ENCODE measurements around the gene PDCD11. TPM values are rescaled to one million over a fixed set of nuclear protein-coding genes. Genes with fewer than 3 reads are reported as not detected.

Gene PDCD11
- total RNA-seq, 1 experiment from 2014 or later = 106 TPM

DNA sequence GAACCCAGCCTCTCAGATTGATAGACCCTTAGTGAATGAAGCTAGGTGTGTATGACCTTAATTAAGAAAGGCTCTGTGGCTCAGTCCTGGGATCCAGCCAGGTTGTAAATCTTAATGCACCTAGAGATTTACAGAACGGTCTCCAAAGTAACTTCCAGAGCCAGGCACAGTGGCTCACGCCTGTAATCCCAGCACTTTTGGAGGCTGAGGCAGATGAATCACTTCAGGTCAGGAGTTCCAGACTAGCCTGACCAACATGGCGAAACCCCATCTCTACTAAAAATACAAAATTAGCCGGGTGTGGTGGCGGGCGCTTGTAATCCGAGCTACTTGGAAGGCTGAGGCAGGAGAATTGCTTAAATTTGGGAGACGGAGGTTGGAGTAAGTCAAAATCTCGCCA, 31.4 kb downstream of the PDCD11 start:
- Histone ChIP-seq H3K4me1 (ENCODE audit: control insufficient read depth in 1 of 2, insufficient read depth in 2 of 2, low read length in 2 of 2) (no peaks in the 10 kb centered on the region), H3K36me3 (ENCODE audit: control insufficient read depth in 1 of 2, insufficient read depth in 2 of 2, low read length in 2 of 2) (peaks cover 78 to 83% of the 10 kb centered on the region in 2 experiments), H3K79me2 (ENCODE audit: insufficient read depth, low read length) (peaks cover 66% of the 10 kb centered on the region), H3K4me3 (replicated peaks in 1 of 2; ENCODE audit: low read depth in 1 of 2, low read length in 2 of 2) (no peak overlapping the region), H3K9me3 (ENCODE audit: control insufficient read depth in 1 of 2, insufficient read depth in 1 of 2, low read depth in 1 of 2, low read length in 2 of 2) (no peaks in the 10 kb centered on the region), H3K27ac (ENCODE audit: low read depth, low read length) (no peak overlapping the region), H3K27me3 (ENCODE audit: insufficient read depth, low read length) (no peaks in the 10 kb centered on the region), H3K4me2 (ENCODE audit: low read length) (no peak overlapping the region), H3K9ac (ENCODE audit: low read length) (no peak overlapping the region), H4K20me1 (ENCODE audit: insufficient read depth) (no peaks in the 10 kb centered on the region), H2AFZ (ENCODE audit: low read depth, low read length, poor library complexity, severe bottlenecking) (no peak overlapping the region), H3K9me2 (ENCODE audit: insufficient read depth) (no peaks in the 10 kb centered on the region)
- ATAC-seq (no peak), DNase-seq (ENCODE audit: low read depth, low spot score) (no peak)
- TF ChIP-seq EZH2 (IDR thresholded peaks at IDR 0.05) (no peak), SRF (IDR thresholded peaks at IDR 0.05; ENCODE audit: low read depth) (no peak), POLR2AphosphoS5 (IDR thresholded peaks at IDR 0.05; ENCODE audit: low read depth, low read length) (no peak), ELF1 (IDR thresholded peaks at IDR 0.05; ENCODE audit: borderline replicate concordance, low read depth) (no peak), CEBPB (IDR thresholded peaks at IDR 0.05; ENCODE audit: low read depth) (no peak), FOSL1 (IDR thresholded peaks at IDR 0.05; ENCODE audit: low read depth) (no peak), EGR1 (IDR thresholded peaks at IDR 0.05; ENCODE audit: low read depth) (no peak), JUND (IDR thresholded peaks at IDR 0.05) (no peak), ZNF274 (IDR thresholded peaks at IDR 0.05; ENCODE audit: low read depth, low read length) (no peak), EZH2phosphoT487 (IDR thresholded peaks at IDR 0.05; ENCODE audit: borderline replicate concordance) (no peak), POLR2A (IDR thresholded peaks at IDR 0.05; ENCODE audit: borderline replicate concordance, extremely low read depth, insufficient read depth, insufficient read length) (no peak), CBX3 (IDR thresholded peaks at IDR 0.05; ENCODE audit: low read depth) (no peak), RAD21 (IDR thresholded peaks at IDR 0.05; ENCODE audit: low read depth) (no peak), SP1 (IDR thresholded peaks at IDR 0.05; ENCODE audit: low read depth) (no peak), SIN3A (IDR thresholded peaks at IDR 0.05; ENCODE audit: low read depth) (no peak), ZFX (IDR thresholded peaks at IDR 0.05) (no peak)
- TF ChIP-seq, protein P1, sequence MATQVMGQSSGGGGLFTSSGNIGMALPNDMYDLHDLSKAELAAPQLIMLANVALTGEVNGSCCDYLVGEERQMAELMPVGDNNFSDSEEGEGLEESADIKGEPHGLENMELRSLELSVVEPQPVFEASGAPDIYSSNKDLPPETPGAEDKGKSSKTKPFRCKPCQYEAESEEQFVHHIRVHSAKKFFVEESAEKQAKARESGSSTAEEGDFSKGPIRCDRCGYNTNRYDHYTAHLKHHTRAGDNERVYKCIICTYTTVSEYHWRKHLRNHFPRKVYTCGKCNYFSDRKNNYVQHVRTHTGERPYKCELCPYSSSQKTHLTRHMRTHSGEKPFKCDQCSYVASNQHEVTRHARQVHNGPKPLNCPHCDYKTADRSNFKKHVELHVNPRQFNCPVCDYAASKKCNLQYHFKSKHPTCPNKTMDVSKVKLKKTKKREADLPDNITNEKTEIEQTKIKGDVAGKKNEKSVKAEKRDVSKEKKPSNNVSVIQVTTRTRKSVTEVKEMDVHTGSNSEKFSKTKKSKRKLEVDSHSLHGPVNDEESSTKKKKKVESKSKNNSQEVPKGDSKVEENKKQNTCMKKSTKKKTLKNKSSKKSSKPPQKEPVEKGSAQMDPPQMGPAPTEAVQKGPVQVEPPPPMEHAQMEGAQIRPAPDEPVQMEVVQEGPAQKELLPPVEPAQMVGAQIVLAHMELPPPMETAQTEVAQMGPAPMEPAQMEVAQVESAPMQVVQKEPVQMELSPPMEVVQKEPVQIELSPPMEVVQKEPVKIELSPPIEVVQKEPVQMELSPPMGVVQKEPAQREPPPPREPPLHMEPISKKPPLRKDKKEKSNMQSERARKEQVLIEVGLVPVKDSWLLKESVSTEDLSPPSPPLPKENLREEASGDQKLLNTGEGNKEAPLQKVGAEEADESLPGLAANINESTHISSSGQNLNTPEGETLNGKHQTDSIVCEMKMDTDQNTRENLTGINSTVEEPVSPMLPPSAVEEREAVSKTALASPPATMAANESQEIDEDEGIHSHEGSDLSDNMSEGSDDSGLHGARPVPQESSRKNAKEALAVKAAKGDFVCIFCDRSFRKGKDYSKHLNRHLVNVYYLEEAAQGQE (IDR thresholded peaks at IDR 0.05; ENCODE audit: low read depth) = no peak
- TF ChIP-seq, protein P2, sequence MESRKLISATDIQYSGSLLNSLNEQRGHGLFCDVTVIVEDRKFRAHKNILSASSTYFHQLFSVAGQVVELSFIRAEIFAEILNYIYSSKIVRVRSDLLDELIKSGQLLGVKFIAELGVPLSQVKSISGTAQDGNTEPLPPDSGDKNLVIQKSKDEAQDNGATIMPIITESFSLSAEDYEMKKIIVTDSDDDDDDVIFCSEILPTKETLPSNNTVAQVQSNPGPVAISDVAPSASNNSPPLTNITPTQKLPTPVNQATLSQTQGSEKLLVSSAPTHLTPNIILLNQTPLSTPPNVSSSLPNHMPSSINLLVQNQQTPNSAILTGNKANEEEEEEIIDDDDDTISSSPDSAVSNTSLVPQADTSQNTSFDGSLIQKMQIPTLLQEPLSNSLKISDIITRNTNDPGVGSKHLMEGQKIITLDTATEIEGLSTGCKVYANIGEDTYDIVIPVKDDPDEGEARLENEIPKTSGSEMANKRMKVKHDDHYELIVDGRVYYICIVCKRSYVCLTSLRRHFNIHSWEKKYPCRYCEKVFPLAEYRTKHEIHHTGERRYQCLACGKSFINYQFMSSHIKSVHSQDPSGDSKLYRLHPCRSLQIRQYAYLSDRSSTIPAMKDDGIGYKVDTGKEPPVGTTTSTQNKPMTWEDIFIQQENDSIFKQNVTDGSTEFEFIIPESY (IDR thresholded peaks at IDR 0.05; ENCODE audit: extremely low read depth, insufficient replicate concordance, low read length) = no peak
- TF ChIP-seq, protein P3, sequence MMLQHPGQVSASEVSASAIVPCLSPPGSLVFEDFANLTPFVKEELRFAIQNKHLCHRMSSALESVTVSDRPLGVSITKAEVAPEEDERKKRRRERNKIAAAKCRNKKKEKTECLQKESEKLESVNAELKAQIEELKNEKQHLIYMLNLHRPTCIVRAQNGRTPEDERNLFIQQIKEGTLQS (IDR thresholded peaks at IDR 0.05) = no peak
- TF ChIP-seq, protein P4, sequence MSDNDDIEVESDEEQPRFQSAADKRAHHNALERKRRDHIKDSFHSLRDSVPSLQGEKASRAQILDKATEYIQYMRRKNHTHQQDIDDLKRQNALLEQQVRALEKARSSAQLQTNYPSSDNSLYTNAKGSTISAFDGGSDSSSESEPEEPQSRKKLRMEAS (IDR thresholded peaks at IDR 0.05) = no peak
- CTCF ChIA-PET = no interaction called here
- POLR2A ChIA-PET = no interaction called here
- BruUV-seq (replicated peaks) = no TSS peak
- RAD21 ChIA-PET (ENCODE audit: low non-redundant PET in 1 of 2, low total read pairs in 2 of 2, uncharacterized antibody in 2 of 2, unreplicated experiment in 2 of 2) = no interaction called here
- intact Hi-C loops (cut with micrococcal nuclease) = no loop called here
